Astrocyte of the cerebellum (primary cell): ENCODE data around the gene CNOT1.

Source experiments
- DNase-seq: peaks from one replicate; pipeline ENCODE4 v3.0.0-alpha.2; 2011; ENCODE audit warnings: low read depth
- H3K4me3 ChIP-seq: 2 replicates; pipeline ENCODE4 v1.5.1; 2011; ENCODE audit warnings: mild to moderate bottlenecking, low read depth, low read length, moderate library complexity
- in situ Hi-C: cut with HindIII; loops from 2 replicates; pipeline ENCODE4 v1.10.0; 2017; ENCODE audit warnings: low sequenced_read_pairs
- TF ChIP-seq, protein P1 (sequence below): IDR thresholded peaks from 2 replicates; pipeline ENCODE4 v1.5.1; 2012; ENCODE audit warnings: low read length, low read depth, moderate library complexity, mild to moderate bottlenecking; ENCODE audit errors: missing control alignments

Gene CNOT1

GRCh38 chr16:58472827-58473226 lies 156.8 kb downstream of the CNOT1 start:
- no peak for DNase-seq
- TF ChIP-seq, protein P1, sequence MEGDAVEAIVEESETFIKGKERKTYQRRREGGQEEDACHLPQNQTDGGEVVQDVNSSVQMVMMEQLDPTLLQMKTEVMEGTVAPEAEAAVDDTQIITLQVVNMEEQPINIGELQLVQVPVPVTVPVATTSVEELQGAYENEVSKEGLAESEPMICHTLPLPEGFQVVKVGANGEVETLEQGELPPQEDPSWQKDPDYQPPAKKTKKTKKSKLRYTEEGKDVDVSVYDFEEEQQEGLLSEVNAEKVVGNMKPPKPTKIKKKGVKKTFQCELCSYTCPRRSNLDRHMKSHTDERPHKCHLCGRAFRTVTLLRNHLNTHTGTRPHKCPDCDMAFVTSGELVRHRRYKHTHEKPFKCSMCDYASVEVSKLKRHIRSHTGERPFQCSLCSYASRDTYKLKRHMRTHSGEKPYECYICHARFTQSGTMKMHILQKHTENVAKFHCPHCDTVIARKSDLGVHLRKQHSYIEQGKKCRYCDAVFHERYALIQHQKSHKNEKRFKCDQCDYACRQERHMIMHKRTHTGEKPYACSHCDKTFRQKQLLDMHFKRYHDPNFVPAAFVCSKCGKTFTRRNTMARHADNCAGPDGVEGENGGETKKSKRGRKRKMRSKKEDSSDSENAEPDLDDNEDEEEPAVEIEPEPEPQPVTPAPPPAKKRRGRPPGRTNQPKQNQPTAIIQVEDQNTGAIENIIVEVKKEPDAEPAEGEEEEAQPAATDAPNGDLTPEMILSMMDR = no peak
- in situ Hi-C loops = no loop called here
- no peak overlapping the region for H3K4me3 ChIP-seq

GRCh38 chr16:58472266-58472665 lies 157.4 kb downstream of the CNOT1 start:
- in situ Hi-C loops = no loop called here
- TF ChIP-seq, protein P1 = no peak
- no peak for DNase-seq
- H3K4me3 ChIP-seq = no peak overlapping the region

DNA sequence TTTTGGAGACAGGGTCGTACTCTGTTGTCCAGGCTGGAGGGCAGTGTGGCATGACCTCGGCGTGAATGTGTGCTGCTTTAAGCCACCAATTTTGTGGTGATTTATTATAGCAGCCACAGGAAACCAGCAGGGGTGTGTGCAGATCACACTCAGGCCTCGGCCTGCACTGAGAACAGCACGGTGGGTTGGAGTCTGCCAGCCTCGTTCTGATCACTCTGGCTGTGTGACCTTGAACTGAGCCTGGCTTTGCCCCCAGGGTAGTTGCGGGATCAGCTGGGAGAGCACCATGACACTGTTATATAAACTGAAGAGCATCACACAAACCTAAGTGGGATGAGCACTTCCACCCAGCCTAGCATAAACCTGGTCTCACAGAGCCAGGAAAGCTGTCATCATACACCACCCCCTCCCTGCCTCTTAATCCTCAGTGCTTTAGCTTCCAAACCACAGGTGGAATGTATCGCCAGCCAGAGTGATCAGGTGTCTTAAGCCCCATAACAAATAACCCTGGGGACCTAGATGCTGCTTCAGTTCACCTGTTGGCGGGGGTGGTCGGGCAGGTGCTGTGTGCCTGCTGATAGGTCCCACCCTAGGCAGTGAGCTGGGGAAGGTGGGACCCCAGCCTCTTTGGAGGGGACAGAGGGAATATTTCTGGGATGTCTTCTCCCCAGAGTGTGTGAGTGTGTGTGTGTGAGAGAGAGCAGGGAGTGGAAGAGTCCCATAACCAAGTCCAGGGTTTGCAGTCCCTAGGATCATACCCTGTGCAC lies 158.2 kb downstream of the CNOT1 start:
- H3K4me3 ChIP-seq = no peak overlapping the region
- in situ Hi-C loops = no loop called here
- no peak for DNase-seq
- TF ChIP-seq, protein P1 = no peak
